ENCODE data around the gene CASP8. TPM values are rescaled to one million over a fixed set of nuclear protein-coding genes. Genes with fewer than 3 reads are reported as not detected.
"Not testable (repeated sequence)": the region's sequence is repeated elsewhere in the genome, so short reads cannot be mapped to it uniquely, and the experiment has no call there.

The CASP8 gene
- total RNA-seq, 4 donors from 2014 or later: 4.9 to 17.9 (median 5.3) TPM

- peaks cover 0 to 24% (median 14%) of the 10 kb centered on the region in 4 donors for H3K36me3 ChIP-seq
- no peaks in the 10 kb centered on the region for H3K27me3 ChIP-seq
- intact Hi-C loops (cut with DNase I): no loop called here
- 42% methylated on average over 3 of the region's 3 CpGs for WGBS
- TF ChIP-seq EP300 (IDR thresholded peaks at IDR 0.05): no peak
- TF ChIP-seq POLR2A (IDR thresholded peaks at IDR 0.05; ENCODE audit: low read depth): no peak
- TF ChIP-seq POLR2AphosphoS5 (IDR thresholded peaks at IDR 0.05): no peak
- TF ChIP-seq CTCF (IDR thresholded peaks at IDR 0.05): no peak
- H3K27ac ChIP-seq (replicated peaks in 1 of 4): no peak overlapping the region
- DNase-seq (ENCODE audit: extremely low spot score): no peak
- H3K9me3 ChIP-seq: peaks cover 0 to 4% (median 0%) of the 10 kb centered on the region in 4 donors
- H3K4me3 ChIP-seq: no peak overlapping the region
- no peaks in the 10 kb centered on the region for H3K4me1 ChIP-seq
Measured at GRCh38 chr2:201298462-201299052, 38.2 kb downstream of the CASP8 start.

GRCh38 chr2:201299929-201300328 is 39.6 kb downstream of the CASP8 start:
- H3K4me1 ChIP-seq; H3K4me3 ChIP-seq; H3K9me3 ChIP-seq; DNase-seq (ENCODE audit: extremely low spot score); intact Hi-C loops (cut with DNase I); H3K27ac ChIP-seq (replicated peaks in 1 of 4); H3K27me3 ChIP-seq: not testable (repeated sequence)
- H3K36me3 ChIP-seq: peaks cover 0 to 24% (median 14%) of the 10 kb centered on the region in 4 donors
- 96% methylated on average over 11 of the region's 11 CpGs for WGBS

GRCh38 chr2:201307876-201308275 is 47.5 kb downstream of the CASP8 start:
- H3K27ac ChIP-seq (replicated peaks in 1 of 4): no peak overlapping the region
- H3K27me3 ChIP-seq: no peaks in the 10 kb centered on the region
- H3K9me3 ChIP-seq: no peaks in the 10 kb centered on the region
- 96% methylated on average over 3 of the region's 3 CpGs for WGBS
- no peak overlapping the region for H3K4me3 ChIP-seq
- H3K36me3 ChIP-seq: peaks cover 0 to 30% (median 20%) of the 10 kb centered on the region in 4 donors
- no peaks in the 10 kb centered on the region for H3K4me1 ChIP-seq
- no peak for TF ChIP-seq EP300 (IDR thresholded peaks at IDR 0.05)
- no peak for TF ChIP-seq POLR2AphosphoS5 (IDR thresholded peaks at IDR 0.05)
- no peak for TF ChIP-seq POLR2A (IDR thresholded peaks at IDR 0.05; ENCODE audit: low read depth)
- no peak for TF ChIP-seq CTCF (IDR thresholded peaks at IDR 0.05)
- DNase-seq (ENCODE audit: extremely low spot score): no peak
- intact Hi-C loops (cut with DNase I): no loop called here

GRCh38 chr2:201308914-201309313 is 48.6 kb downstream of the CASP8 start:
- DNase-seq (ENCODE audit: extremely low spot score): no peak
- WGBS: 97% methylated on average over 3 of the region's 3 CpGs
- H3K27me3 ChIP-seq: no peaks in the 10 kb centered on the region
- no peaks in the 10 kb centered on the region for H3K9me3 ChIP-seq
- H3K36me3 ChIP-seq: peaks cover 0 to 33% (median 21%) of the 10 kb centered on the region in 4 donors
- no peak for TF ChIP-seq EP300 (IDR thresholded peaks at IDR 0.05)
- TF ChIP-seq POLR2AphosphoS5 (IDR thresholded peaks at IDR 0.05): no peak
- TF ChIP-seq POLR2A (IDR thresholded peaks at IDR 0.05; ENCODE audit: low read depth): no peak
- TF ChIP-seq CTCF (IDR thresholded peaks at IDR 0.05): no peak
- no peak overlapping the region for H3K27ac ChIP-seq (replicated peaks in 1 of 4)
- H3K4me3 ChIP-seq: no peak overlapping the region
- intact Hi-C loops (cut with DNase I): no loop called here
- no peaks in the 10 kb centered on the region for H3K4me1 ChIP-seq

GRCh38 chr2:201313362-201313761 is 53.0 kb downstream of the CASP8 start:
- Histone ChIP-seq H3K9me3 (peaks cover 0 to 8% (median 0%) of the 10 kb centered on the region in 4 donors), H3K27me3 (no peaks in the 10 kb centered on the region), H3K36me3 (peaks cover 5 to 14% (median 10%) of the 10 kb centered on the region in 4 donors), H3K27ac (replicated peaks in 1 of 4) (no peak overlapping the region), H3K4me1 (no peaks in the 10 kb centered on the region), H3K4me3 (no peak overlapping the region)
- WGBS: 98% methylated on average over 5 of the region's 5 CpGs
- intact Hi-C loops (cut with DNase I): no loop called here
- TF ChIP-seq CTCF (IDR thresholded peaks at IDR 0.05) (no peak), POLR2A (IDR thresholded peaks at IDR 0.05; ENCODE audit: low read depth) (no peak), EP300 (IDR thresholded peaks at IDR 0.05) (no peak), POLR2AphosphoS5 (IDR thresholded peaks at IDR 0.05) (no peak)
- no peak for DNase-seq (ENCODE audit: extremely low spot score)
